ENCODE results near the gene RRP7A. TPM values are rescaled to one million over a fixed set of nuclear protein-coding genes. Genes with fewer than 3 reads are reported as not detected.

Gene RRP7A
- total RNA-seq, 1 experiment from 2014 or later, result 64.7 TPM

- CTCF ChIA-PET, result no interaction called here
- no peak overlapping the region for H3K4me3 Mint-ChIP-seq (ENCODE audit: low read depth, unreplicated experiment)
- H3K36me3 Mint-ChIP-seq (ENCODE audit: insufficient read depth, unreplicated experiment), result no peaks in the 10 kb centered on the region
- H3K4me1 Mint-ChIP-seq (ENCODE audit: low read depth, unreplicated experiment), result peaks cover 14% of the 10 kb centered on the region
- no peaks in the 10 kb centered on the region for H3K27me3 Mint-ChIP-seq (ENCODE audit: unreplicated experiment)
- BruUV-seq (replicated peaks), result no TSS peak
- no peaks in the 10 kb centered on the region for H3K9me3 Mint-ChIP-seq (ENCODE audit: low read depth, unreplicated experiment)
- intact Hi-C loops (cut with micrococcal nuclease; ENCODE audit: unreplicated experiment), result no loop called here
- TF ChIP-seq CTCF (IDR thresholded peaks at IDR 0.05; ENCODE audit: unreplicated experiment), result no peak
- no peak for DNase-seq
- H3K27ac Mint-ChIP-seq (ENCODE audit: unreplicated experiment), result no peak overlapping the region
Measured at GRCh38 chr22:42493393-42493792, 26.2 kb downstream of the RRP7A start.

DNA sequence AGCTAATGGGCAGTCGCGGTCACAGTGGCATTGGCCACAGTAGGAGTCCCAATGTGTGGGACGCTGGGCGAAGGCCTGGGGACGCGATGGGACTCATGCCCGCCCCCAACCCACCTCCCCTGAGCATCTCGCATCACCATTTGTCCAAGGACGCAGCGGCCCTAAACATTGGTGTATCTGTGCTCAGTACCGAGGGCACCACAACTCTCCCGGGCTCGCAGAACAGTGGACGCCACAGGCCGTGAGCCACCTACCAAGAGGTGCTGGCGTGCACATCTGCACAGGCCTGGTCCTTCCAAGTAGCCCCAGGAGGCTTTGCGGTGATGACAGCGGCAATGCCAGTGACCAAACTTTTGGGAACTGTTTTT, 27.3 kb downstream of the RRP7A start:
- no peak overlapping the region for H3K4me3 Mint-ChIP-seq (ENCODE audit: low read depth, unreplicated experiment)
- no peaks in the 10 kb centered on the region for H3K9me3 Mint-ChIP-seq (ENCODE audit: low read depth, unreplicated experiment)
- H3K27me3 Mint-ChIP-seq (ENCODE audit: unreplicated experiment), result no peaks in the 10 kb centered on the region
- no TSS peak for BruUV-seq (replicated peaks)
- H3K4me1 Mint-ChIP-seq (ENCODE audit: low read depth, unreplicated experiment), result peaks cover 8% of the 10 kb centered on the region
- DNase-seq, result no peak
- CTCF ChIA-PET, result no interaction called here
- TF ChIP-seq CTCF (IDR thresholded peaks at IDR 0.05; ENCODE audit: unreplicated experiment), result no peak
- no peak overlapping the region for H3K27ac Mint-ChIP-seq (ENCODE audit: unreplicated experiment)
- intact Hi-C loops (cut with micrococcal nuclease; ENCODE audit: unreplicated experiment), result no loop called here
- no peaks in the 10 kb centered on the region for H3K36me3 Mint-ChIP-seq (ENCODE audit: insufficient read depth, unreplicated experiment)

DNA sequence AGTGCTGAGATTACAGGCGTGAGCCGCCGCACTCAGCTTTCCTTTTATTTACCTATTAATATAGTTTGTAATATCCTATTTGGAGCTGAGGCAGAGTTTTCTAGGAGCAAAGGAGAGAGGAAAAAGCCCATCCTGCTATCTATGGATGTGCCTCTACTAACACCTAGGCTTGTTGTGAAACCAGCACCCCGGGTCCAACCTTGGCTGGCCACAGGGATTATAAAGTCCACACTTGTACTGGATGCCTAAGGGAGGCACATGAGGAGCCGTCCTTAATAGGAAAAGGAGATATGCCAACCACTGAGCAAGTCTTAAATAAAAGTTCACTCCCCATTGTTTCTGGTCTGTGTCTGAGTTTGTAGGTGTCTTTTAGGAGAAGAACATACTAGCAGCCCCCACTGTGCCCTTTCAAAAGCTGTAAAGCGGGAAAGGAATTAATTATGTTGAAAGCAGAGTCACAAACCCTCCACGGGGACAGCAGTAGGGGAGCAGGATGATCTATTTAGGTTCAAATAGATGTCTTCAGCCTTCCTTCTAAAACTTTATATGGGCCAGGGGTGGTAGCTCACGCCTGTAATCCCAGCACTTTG, 29.3 kb downstream of the RRP7A start:
- intact Hi-C loops (cut with micrococcal nuclease; ENCODE audit: unreplicated experiment), result no loop called here
- no TSS peak for BruUV-seq (replicated peaks)

GRCh38 chr22:42489000-42489399, 30.6 kb downstream of the RRP7A start:
- H3K4me3 Mint-ChIP-seq (ENCODE audit: low read depth, unreplicated experiment), result no peak overlapping the region
- no peak for TF ChIP-seq CTCF (IDR thresholded peaks at IDR 0.05; ENCODE audit: unreplicated experiment)
- no peaks in the 10 kb centered on the region for H3K36me3 Mint-ChIP-seq (ENCODE audit: insufficient read depth, unreplicated experiment)
- H3K27ac Mint-ChIP-seq (ENCODE audit: unreplicated experiment), result no peak overlapping the region
- H3K9me3 Mint-ChIP-seq (ENCODE audit: low read depth, unreplicated experiment), result no peaks in the 10 kb centered on the region
- H3K4me1 Mint-ChIP-seq (ENCODE audit: low read depth, unreplicated experiment), result no peaks in the 10 kb centered on the region
- no peak for DNase-seq
- no TSS peak for BruUV-seq (replicated peaks)
- intact Hi-C loops (cut with micrococcal nuclease; ENCODE audit: unreplicated experiment), result no loop called here
- CTCF ChIA-PET, result no interaction called here
- peaks cover 12% of the 10 kb centered on the region for H3K27me3 Mint-ChIP-seq (ENCODE audit: unreplicated experiment)

More for the DNA sequence above, 29.3 kb downstream of the RRP7A start:
- no peak for DNase-seq
- H3K36me3 Mint-ChIP-seq (ENCODE audit: insufficient read depth, unreplicated experiment), result no peaks in the 10 kb centered on the region
- CTCF ChIA-PET, result no interaction called here
- no peaks in the 10 kb centered on the region for H3K27me3 Mint-ChIP-seq (ENCODE audit: unreplicated experiment)
- no peaks in the 10 kb centered on the region for H3K9me3 Mint-ChIP-seq (ENCODE audit: low read depth, unreplicated experiment)
- TF ChIP-seq CTCF (IDR thresholded peaks at IDR 0.05; ENCODE audit: unreplicated experiment), result no peak
- H3K4me1 Mint-ChIP-seq (ENCODE audit: low read depth, unreplicated experiment), result no peaks in the 10 kb centered on the region
- no peak overlapping the region for H3K27ac Mint-ChIP-seq (ENCODE audit: unreplicated experiment)
- no peak overlapping the region for H3K4me3 Mint-ChIP-seq (ENCODE audit: low read depth, unreplicated experiment)

Measured in Calu3 (cell line).